HepG2 (cell line): ENCODE results near the gene TSPAN9. TPM values are rescaled to one million over a fixed set of nuclear protein-coding genes. Genes with fewer than 3 reads are reported as not detected.
A peak's percentile ranks its signal among the peaks of the same experiment; 100 is the strongest.

Experiments
- ATAC-seq: fragments of 200-7000 bp; cut with Tn5 transposase; 3 replicates; pipeline ENCODE4 v1.9.1; 2020; ENCODE audit warnings: mild to moderate bottlenecking, moderate library complexity
- BruUV-seq: library from RNA; stranded (reverse); fragments of 400-500 nt; replicated peaks from 2 replicates; lab custom pipeline; 2021; lab: Mats Ljungman, UMichigan
- CTCF ChIA-PET: fragments of 300-600 bp; formaldehyde crosslinking; extraction: SDS; loops from one replicate; lab custom pipeline; 2021; ENCODE audit warnings: low total read pairs, inconsistent platforms, low intra/inter-chr PET ratio; lab: Yijun Ruan, JAX
- POLR2A ChIA-PET: fragments of 350-600 bp; sonication (Branson Sonifier 250); formaldehyde crosslinking; loops from one replicate; lab custom pipeline; 2020; ENCODE audit warnings: antibody characterized with exemption, inconsistent platforms; lab: Yijun Ruan, JAX
- DNase-seq: peaks from one replicate; pipeline ENCODE4 v3.0.0-alpha.2; 2015; ENCODE audit warnings: low spot score
- FAIRE-seq: peaks from 3 replicates; lab custom pipeline; 2011; peaks lifted over from hg19 to GRCh38; lab: Jason Lieb, UNC
- H2AFZ ChIP-seq: one replicate; pipeline ENCODE4 v1.6.1; 2011; ENCODE audit warnings: low read length, inconsistent platforms
- H3K27ac ChIP-seq: fragments of 300-600 bp; 3 replicates; pipeline ENCODE4 v1.8.0; 2011; ENCODE audit warnings: mixed run types, mild to moderate bottlenecking, mixed read lengths, low read length, inconsistent platforms; ENCODE audit not compliant: insufficient read depth; ENCODE audit errors: extremely low read length
- H3K27me3 ChIP-seq, 2 experiments: fragments of 200-600 bp in 1 of 2; 2 replicates in 1 of 2; 3 replicates in 1 of 2; pipeline versions ENCODE4 v1.6.0 to v1.8.0; 2011; ENCODE audit warnings: low read length in 2 of 2, mild to moderate bottlenecking in 2 of 2, moderate library complexity in 2 of 2, inconsistent platforms in 1 of 2; ENCODE audit not compliant: insufficient read depth in 2 of 2, control insufficient read depth in 1 of 2
- H3K36me3 ChIP-seq, 2 experiments: fragments of 200-600 bp in 1 of 2; replicated peaks in 1 of 2; 2 replicates in 1 of 2; 3 replicates in 1 of 2; pipeline versions ENCODE4 v1.5.1 to v1.8.0; 2011; ENCODE audit warnings: low read length in 2 of 2, inconsistent platforms in 1 of 2; ENCODE audit not compliant: insufficient read depth in 2 of 2, control insufficient read depth in 1 of 2
- H3K4me1 ChIP-seq: 2 replicates; pipeline ENCODE4 v1.5.1; 2012; ENCODE audit warnings: low read length, inconsistent platforms; ENCODE audit not compliant: insufficient read depth
- H3K4me2 ChIP-seq: 2 replicates; pipeline ENCODE4 v1.6.0; 2011; ENCODE audit warnings: low read depth, low read length, inconsistent platforms
- H3K4me3 ChIP-seq, 3 experiments: fragments of 200-600 bp in 1 of 3; sonication (generic), shearing (Covaris generic) in 1 of 3; replicated peaks in 1 of 3; 2 replicates each; pipeline ENCODE4 v1.5.1; 2011 to 2016; ENCODE audit warnings: low read length in 3 of 3, inconsistent platforms in 2 of 3, low read depth in 2 of 3, mild to moderate bottlenecking in 2 of 3, control low read depth in 1 of 3, mixed read lengths in 1 of 3; ENCODE audit not compliant: insufficient read depth in 1 of 3
- H3K79me2 ChIP-seq: one replicate; pipeline ENCODE4 v1.6.1; 2011; ENCODE audit warnings: low read length, inconsistent platforms; ENCODE audit not compliant: insufficient read depth
- H3K9ac ChIP-seq: 2 replicates; pipeline ENCODE4 v1.6.0; 2011; ENCODE audit warnings: mild to moderate bottlenecking, low read depth, low read length, inconsistent platforms; ENCODE audit not compliant: insufficient read depth
- H3K9me3 ChIP-seq: 2 replicates; pipeline ENCODE4 v1.5.1; 2012; ENCODE audit warnings: mild to moderate bottlenecking, low read length
- H4K20me1 ChIP-seq: 2 replicates; pipeline ENCODE4 v1.6.0; 2011; ENCODE audit warnings: inconsistent platforms, mild to moderate bottlenecking, low read length, moderate library complexity; ENCODE audit not compliant: insufficient read depth
- GATAD1 ChIP-seq: IDR thresholded peaks from 2 replicates; pipeline ENCODE4 v1.6.1; 2016; ENCODE audit warnings: missing genetic modification reagents, missing compliant biosample characterization
- HOXA5 ChIP-seq: sonication (generic); formaldehyde crosslinking; IDR thresholded peaks from 2 replicates; pipeline ENCODE4 v1.4.0; 2020; ENCODE audit warnings: missing genetic modification reagents
- KAT8 ChIP-seq: IDR thresholded peaks from 2 replicates; pipeline ENCODE4 v1.6.1; 2016; ENCODE audit warnings: missing genetic modification reagents, missing compliant biosample characterization
- MED1 ChIP-seq: sonication (generic); formaldehyde crosslinking; IDR thresholded peaks from 2 replicates; pipeline ENCODE4 v1.4.0; 2020; ENCODE audit warnings: missing genetic modification reagents
- NR1H2 ChIP-seq: sonication (generic); formaldehyde crosslinking; IDR thresholded peaks from 2 replicates; pipeline ENCODE4 v1.8.1; 2022; ENCODE audit warnings: low read depth, missing genetic modification reagents, borderline replicate concordance
- PRPF4 ChIP-seq: fragments of 200-400 bp; formaldehyde crosslinking; IDR thresholded peaks from 2 replicates; pipeline ENCODE4 v1.6.1; 2016; ENCODE audit warnings: low read length, low read depth; ENCODE audit not compliant: poor library complexity, severe bottlenecking
- SIX1 ChIP-seq: sonication (generic); formaldehyde crosslinking; IDR thresholded peaks from 2 replicates; pipeline ENCODE4 v1.4.0; 2020; ENCODE audit warnings: missing genetic modification reagents, borderline replicate concordance
- YEATS2 ChIP-seq: sonication (generic); formaldehyde crosslinking; IDR thresholded peaks from 2 replicates; pipeline ENCODE4 v1.4.0; 2020; ENCODE audit warnings: missing genetic modification reagents, borderline replicate concordance
- ZBTB42 ChIP-seq: sonication (generic); formaldehyde crosslinking; IDR thresholded peaks from 2 replicates; pipeline ENCODE4 v1.5.0; 2020; ENCODE audit warnings: mild to moderate bottlenecking, missing genetic modification reagents
- ZNF12 ChIP-seq: sonication (generic); formaldehyde crosslinking; IDR thresholded peaks from 2 replicates; pipeline ENCODE4 v1.5.0; 2020; ENCODE audit warnings: missing genetic modification reagents
- ZNF17 ChIP-seq: sonication (generic); formaldehyde crosslinking; IDR thresholded peaks from 2 replicates; pipeline ENCODE4 v1.5.0; 2020; ENCODE audit warnings: mild to moderate bottlenecking, missing genetic modification reagents
- ZNF234 ChIP-seq: sonication (generic); formaldehyde crosslinking; conservative IDR thresholded peaks from 2 replicates; pipeline ENCODE4 v1.5.1; 2020; ENCODE audit warnings: mild to moderate bottlenecking, missing genetic modification reagents
- ZNF709 ChIP-seq: sonication (generic); formaldehyde crosslinking; IDR thresholded peaks from 2 replicates; pipeline ENCODE4 v1.5.0; 2020; ENCODE audit warnings: mild to moderate bottlenecking, missing genetic modification reagents
- WGBS: methylation state at CpG from one replicate; pipeline ENCODE4 v1.1.6; 2017; ENCODE audit warnings: low lambda C conversion rate; 5-methylcytosine and 5-hydroxymethylcytosine counted together
- in situ Hi-C: cut with HindIII; loops from 2 replicates; pipeline ENCODE4 v1.10.0; 2017; ENCODE audit warnings: low pct_unique_long_range_greater_than_20kb; ENCODE audit not compliant: extremely low pct_ligation_motif_present
- intact Hi-C: fragments of 100-400 bp; cut with micrococcal nuclease; formaldehyde crosslinking; loops from one replicate; pipeline ENCODE4 v1.10.0; 2022; ENCODE audit not compliant: unreplicated experiment
- polyA plus RNA-seq, 8 experiments: library from polyadenylated mRNA; depleted of rRNA in 3 of 8; stranded (reverse) in 7 of 8; unstranded in 1 of 8; fragments of >200 nt; fragmentation: Illumina TruSeq in 4 of 8; extraction: Trizol in 4 of 8; gene quantifications; 2 replicates each; pipeline versions ENCODE4 v1.2.1 to v1.2.3, GENCODE V29; 2011 to 2016; ENCODE audit warnings: low read depth in 4 of 8, missing spikeins in 1 of 8, mixed read lengths in 1 of 8; ENCODE audit not compliant: insufficient read depth in 1 of 8
- total RNA-seq, 5 experiments: library from RNA; depleted of rRNA; stranded (reverse); fragments of >200 nt; fragmentation: Illumina TruSeq; extraction: Trizol; gene quantifications; 2 replicates each; pipeline ENCODE4 v1.2.3, GENCODE V29; 2016; ENCODE audit warnings: low read depth in 1 of 5
- TF ChIP-seq, protein P1 (sequence below): sonication (generic); formaldehyde crosslinking; IDR thresholded peaks from 2 replicates; pipeline ENCODE4 v1.5.0; 2020; ENCODE audit warnings: mild to moderate bottlenecking, missing genetic modification reagents
- TF ChIP-seq, protein P2 (sequence below): sonication (generic); formaldehyde crosslinking; IDR thresholded peaks from 2 replicates; pipeline ENCODE4 v1.5.1; 2020; ENCODE audit warnings: missing genetic modification reagents, mild to moderate bottlenecking, borderline replicate concordance

TSPAN9 gene
- total and polyA plus RNA-seq, 2 of the 13 experiments (the other 11 are each of a cell fraction or from before 2014, with no cell fraction given), result 18.1 to 42.3 TPM

DNA sequence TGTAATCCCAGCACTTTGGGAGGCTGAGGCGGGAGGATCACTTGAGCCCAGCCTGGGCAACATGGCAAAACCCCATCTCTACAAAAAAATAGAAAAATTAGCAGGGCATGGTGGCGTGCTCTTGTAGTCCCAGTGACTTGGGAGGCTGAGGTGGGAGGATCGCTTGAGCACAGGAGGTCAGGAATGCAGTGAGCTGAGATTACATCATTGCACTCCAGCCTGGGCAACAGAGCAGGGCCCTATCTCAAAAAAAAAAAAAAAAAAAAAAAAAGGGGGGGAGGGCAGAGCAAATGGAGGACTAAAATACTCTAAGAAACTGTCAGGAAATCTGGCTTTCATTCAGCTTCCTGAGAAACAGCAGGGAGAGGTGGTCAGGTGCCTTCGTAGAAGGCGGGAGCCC, 31.7 kb upstream of the TSPAN9 start:
- Histone ChIP-seq H3K4me3 (no peak overlapping the region), H2AFZ (no peak overlapping the region), H3K36me3 (peaks cover 9 to 12% of the 10 kb centered on the region in 2 experiments; a peak in 4 of 5 replicates), H3K27me3 (no peaks in the 10 kb centered on the region; a peak in 2 of 5 replicates), H3K9me3 (no peaks in the 10 kb centered on the region), H3K27ac (no peak overlapping the region), H4K20me1 (peaks cover 4% of the 10 kb centered on the region; the same call in 1 of the 2 replicates), H3K4me1 (peaks cover 29% of the 10 kb centered on the region), H3K9ac (no peak overlapping the region), H3K79me2 (no peaks in the 10 kb centered on the region), H3K4me2 (no peak overlapping the region)
- FAIRE-seq (no peak), ATAC-seq (no peak), DNase-seq (no peak)
- POLR2A ChIA-PET, result interaction anchor here (1.2 kb wide), 1 partner anchor 59 kb away, joined by 3 read pairs; no protein-coding TSS in a partner anchor
- no TSS peak for BruUV-seq
- TF ChIP-seq, protein P1, sequence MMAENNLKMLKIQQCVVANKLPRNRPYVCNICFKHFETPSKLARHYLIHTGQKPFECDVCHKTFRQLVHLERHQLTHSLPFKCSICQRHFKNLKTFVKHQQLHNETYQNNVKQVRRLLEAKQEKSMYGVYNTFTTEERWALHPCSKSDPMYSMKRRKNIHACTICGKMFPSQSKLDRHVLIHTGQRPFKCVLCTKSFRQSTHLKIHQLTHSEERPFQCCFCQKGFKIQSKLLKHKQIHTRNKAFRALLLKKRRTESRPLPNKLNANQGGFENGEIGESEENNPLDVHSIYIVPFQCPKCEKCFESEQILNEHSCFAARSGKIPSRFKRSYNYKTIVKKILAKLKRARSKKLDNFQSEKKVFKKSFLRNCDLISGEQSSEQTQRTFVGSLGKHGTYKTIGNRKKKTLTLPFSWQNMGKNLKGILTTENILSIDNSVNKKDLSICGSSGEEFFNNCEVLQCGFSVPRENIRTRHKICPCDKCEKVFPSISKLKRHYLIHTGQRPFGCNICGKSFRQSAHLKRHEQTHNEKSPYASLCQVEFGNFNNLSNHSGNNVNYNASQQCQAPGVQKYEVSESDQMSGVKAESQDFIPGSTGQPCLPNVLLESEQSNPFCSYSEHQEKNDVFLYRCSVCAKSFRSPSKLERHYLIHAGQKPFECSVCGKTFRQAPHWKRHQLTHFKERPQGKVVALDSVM (CRISPR knock-in tag), result peak; percentile 90
- no peak for TF ChIP-seq GATAD1 (CRISPR knock-in tag)
- no peak for TF ChIP-seq PRPF4
- WGBS, result 82% methylated on average over 5 of the region's 5 CpGs
- CTCF ChIA-PET, result no interaction called here
- in situ Hi-C loops (no loop called here), intact Hi-C loops (no loop called here)

DNA sequence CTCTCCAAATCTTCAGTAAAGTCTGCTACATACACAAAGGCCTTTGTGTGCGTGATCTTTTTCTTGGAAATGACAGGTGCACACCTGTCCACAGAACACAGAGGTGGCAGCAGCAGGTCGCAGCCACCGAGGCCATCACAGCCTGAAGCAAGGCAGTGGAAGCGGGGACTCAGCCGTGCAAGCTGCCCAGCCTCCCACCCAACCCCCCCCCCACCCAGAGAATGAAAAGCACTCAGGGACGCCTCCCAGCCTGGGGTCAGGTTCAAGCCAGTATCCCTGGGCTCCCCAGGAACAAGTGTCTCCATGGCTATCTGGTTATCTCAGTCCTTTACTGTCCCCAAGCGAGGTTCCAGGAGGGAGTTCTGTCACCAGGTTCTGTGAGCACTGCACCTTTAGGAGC, 31.2 kb upstream of the TSPAN9 start:
- no peak overlapping the region for H3K4me3 ChIP-seq
- no peak overlapping the region for H3K9ac ChIP-seq
- H4K20me1 ChIP-seq, result peaks cover 4% of the 10 kb centered on the region; the same call in 1 of the 2 replicates
- DNase-seq (no peak), FAIRE-seq (no peak), ATAC-seq (no peak)
- H3K27me3 ChIP-seq, result no peaks in the 10 kb centered on the region; a peak in 2 of 5 replicates
- 38% methylated on average over 7 of the region's 7 CpGs for WGBS
- no peaks in the 10 kb centered on the region for H3K79me2 ChIP-seq
- H3K36me3 ChIP-seq, result peaks cover 6 to 7% of the 10 kb centered on the region in 2 experiments; a peak in 2 of 5 replicates
- CTCF ChIA-PET, result no interaction called here
- in situ Hi-C loops (no loop called here), intact Hi-C loops (no loop called here)
- H3K27ac ChIP-seq, result no peak overlapping the region
- BruUV-seq, result no TSS peak
- H3K9me3 ChIP-seq, result no peaks in the 10 kb centered on the region
- no peak overlapping the region for H3K4me2 ChIP-seq
- H2AFZ ChIP-seq, result no peak overlapping the region
- POLR2A ChIA-PET, result interaction anchor here (1.2 kb wide), 1 partner anchor 59 kb away, joined by 3 read pairs; no protein-coding TSS in a partner anchor
- peaks cover 29% of the 10 kb centered on the region for H3K4me1 ChIP-seq
- TF ChIP-seq HOXA5 (CRISPR knock-in tag), result no peak
- no peak for TF ChIP-seq SIX1
- no peak for TF ChIP-seq ZNF709 (CRISPR knock-in tag)
- TF ChIP-seq KAT8 (CRISPR knock-in tag), result no peak
- TF ChIP-seq, protein P2, sequence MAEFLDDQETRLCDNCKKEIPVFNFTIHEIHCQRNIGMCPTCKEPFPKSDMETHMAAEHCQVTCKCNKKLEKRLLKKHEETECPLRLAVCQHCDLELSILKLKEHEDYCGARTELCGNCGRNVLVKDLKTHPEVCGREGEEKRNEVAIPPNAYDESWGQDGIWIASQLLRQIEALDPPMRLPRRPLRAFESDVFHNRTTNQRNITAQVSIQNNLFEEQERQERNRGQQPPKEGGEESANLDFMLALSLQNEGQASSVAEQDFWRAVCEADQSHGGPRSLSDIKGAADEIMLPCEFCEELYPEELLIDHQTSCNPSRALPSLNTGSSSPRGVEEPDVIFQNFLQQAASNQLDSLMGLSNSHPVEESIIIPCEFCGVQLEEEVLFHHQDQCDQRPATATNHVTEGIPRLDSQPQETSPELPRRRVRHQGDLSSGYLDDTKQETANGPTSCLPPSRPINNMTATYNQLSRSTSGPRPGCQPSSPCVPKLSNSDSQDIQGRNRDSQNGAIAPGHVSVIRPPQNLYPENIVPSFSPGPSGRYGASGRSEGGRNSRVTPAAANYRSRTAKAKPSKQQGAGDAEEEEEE, result no peak
- TF ChIP-seq ZNF12 (CRISPR knock-in tag), result no peak
- TF ChIP-seq ZNF17 (CRISPR knock-in tag), result no peak
- no peak for TF ChIP-seq MED1
- TF ChIP-seq ZNF234 (CRISPR knock-in tag), result no peak
- TF ChIP-seq YEATS2 (CRISPR knock-in tag), result no peak
- TF ChIP-seq ZBTB42, result no peak
- no peak for TF ChIP-seq NR1H2 (CRISPR knock-in tag)
